Sigmoid colon (tissue), 4 donors: ENCODE data around the gene TMEM271.

Experiments
- CTCF ChIP-seq, 4 experiments: fragments of 450-650 bp in 3 of 4; fragments of 200-600 bp in 1 of 4; IDR thresholded peaks; one replicate each; pipeline ENCODE4 v1.5.1; 2016 to 2019; ENCODE audit warnings: antibody characterized with exemption in 4 of 4, mild to moderate bottlenecking in 3 of 4, moderate library complexity in 2 of 4
- EP300 ChIP-seq, 4 donors: sonication (generic); formaldehyde crosslinking; IDR thresholded peaks; one replicate each; pipeline ENCODE4 v1.6.1; 2017; ENCODE audit warnings: antibody characterized with exemption in 4 of 4
- POLR2A ChIP-seq, 2 donors: fragments of 450-650 bp; IDR thresholded peaks; one replicate each; pipeline ENCODE4 v1.6.1; 2016; ENCODE audit warnings: antibody characterized with exemption in 2 of 2, mild to moderate bottlenecking in 2 of 2, moderate library complexity in 2 of 2
- POLR2AphosphoS5 ChIP-seq, 4 donors: sonication (generic); formaldehyde crosslinking; IDR thresholded peaks; one replicate each; pipeline ENCODE4 v1.6.1; 2017; ENCODE audit warnings: antibody characterized with exemption in 4 of 4

GRCh38 chr4:572594-572993 lies 3.5 kb downstream of the TMEM271 start:
- TF ChIP-seq CTCF (IDR thresholded peaks at IDR 0.05) (no peak), EP300 (IDR thresholded peaks at IDR 0.05) (no peak), POLR2AphosphoS5 (IDR thresholded peaks at IDR 0.05) (no peak), POLR2A (IDR thresholded peaks at IDR 0.05) (no peak)
